Activated CD8-positive, alpha-beta memory T cell treated with anti-CD3 and anti-CD28 coated beads for 4 hours (primary cell): ENCODE data around the gene REG3G.
"Not testable (repeated sequence)": the region's sequence is repeated elsewhere in the genome, so short reads cannot be mapped to it uniquely, and the experiment has no call there.

ENCODE experiments used
- DNase-seq, 2 donors: peaks; one replicate each; pipeline ENCODE4 v3.0.0-alpha.2; 2020; ENCODE audit warnings: low read depth in 2 of 2

REG3G gene

DNA sequence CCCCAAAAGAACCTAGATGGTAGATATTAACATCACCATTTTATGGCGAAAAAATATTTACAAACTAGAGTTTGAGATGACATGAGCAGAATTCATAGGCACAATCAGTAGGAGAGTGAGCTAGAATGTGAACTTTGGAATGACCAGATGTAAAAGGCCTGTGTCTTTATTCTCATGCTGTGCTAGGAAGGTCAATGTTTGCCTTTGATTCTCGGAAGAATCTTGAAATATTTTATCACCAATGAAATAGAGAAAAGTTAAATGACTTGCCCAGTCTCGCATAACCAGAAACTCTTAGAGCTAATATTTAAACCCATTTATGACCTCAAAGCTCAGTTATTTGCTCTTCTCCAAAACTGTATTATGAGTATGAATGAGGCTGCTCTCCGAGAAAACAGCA, 9.2 kb upstream of the REG3G start:
- DNase-seq = no peak

DNA sequence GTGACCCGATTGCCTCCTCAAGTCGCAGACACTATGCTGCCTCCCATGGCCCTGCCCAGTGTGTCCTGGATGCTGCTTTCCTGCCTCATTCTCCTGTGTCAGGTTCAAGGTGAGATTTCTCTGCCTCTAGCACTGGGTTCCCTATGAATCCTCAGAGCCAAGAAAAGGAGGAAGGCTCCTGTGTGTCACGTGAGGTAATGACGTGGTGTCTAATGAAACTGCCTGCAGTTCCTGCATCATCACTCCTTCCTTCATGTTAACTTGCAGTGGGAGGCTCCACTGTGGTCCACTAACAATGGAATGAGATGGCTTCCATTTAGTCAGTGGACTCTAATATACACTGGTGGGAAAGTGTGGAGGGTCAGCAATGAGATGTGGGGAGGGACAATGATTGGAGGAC, 559 bp downstream of the REG3G start:
- no peak for DNase-seq

DNA sequence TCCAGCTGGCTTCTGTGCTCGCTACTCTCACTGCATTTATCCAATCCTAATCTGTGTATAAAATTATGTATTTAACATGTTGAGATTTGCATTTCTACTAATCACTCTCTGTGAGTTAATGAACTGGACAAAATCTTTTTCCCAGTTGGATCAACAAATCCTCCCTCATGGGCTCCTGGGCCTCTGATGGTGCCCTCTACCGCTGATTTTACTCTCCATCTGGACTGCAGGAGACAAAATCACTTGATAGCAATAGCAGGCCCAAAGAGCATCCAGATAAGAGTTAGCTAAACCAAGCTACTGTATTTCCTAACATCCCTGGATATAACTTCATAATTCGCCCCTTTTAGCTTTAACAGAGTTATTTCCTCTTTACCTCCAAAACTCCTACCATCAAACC, 14.4 kb downstream of the REG3G start:
- no peak for DNase-seq

DNA sequence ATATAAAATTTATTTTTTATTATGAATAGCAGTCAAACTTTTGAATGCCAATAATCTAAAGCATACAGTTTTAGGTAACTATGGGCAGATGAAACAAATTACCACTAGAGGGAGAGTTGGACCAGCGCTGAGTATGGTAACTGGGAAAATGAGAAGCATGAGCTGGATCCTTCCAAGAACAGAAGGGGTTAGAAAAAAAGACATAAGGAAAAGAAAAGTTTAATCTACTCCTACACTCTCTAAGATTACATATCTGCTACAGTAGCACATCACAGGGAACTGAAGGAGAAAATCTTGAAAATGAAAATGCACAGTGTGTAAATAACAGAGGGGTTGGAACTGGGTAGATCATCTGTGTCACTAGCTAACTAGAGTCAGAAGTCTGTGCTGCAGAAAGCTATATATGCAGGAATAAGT, 15.5 kb downstream of the REG3G start:
- no peak for DNase-seq

DNA sequence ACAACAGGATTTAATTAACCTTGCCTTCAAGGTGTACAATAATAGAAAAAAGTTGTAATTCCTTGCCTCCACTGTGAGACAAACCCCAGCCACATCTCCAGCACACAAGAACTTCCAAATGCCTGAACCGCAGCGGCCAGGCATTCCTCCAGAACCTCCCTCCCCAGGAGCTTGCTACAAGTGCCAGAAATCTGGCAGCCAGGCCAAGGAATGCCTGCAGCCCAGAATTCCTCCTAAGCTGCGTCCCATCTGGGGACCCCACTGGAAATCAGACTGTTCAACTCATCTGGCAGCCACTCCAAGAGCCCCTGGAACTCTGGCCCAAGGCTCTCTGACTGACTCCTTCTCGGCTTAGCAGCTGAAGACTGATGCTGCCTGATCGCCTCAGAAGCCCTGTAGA, 28.0 kb downstream of the REG3G start:
- DNase-seq = not testable (repeated sequence)

DNA sequence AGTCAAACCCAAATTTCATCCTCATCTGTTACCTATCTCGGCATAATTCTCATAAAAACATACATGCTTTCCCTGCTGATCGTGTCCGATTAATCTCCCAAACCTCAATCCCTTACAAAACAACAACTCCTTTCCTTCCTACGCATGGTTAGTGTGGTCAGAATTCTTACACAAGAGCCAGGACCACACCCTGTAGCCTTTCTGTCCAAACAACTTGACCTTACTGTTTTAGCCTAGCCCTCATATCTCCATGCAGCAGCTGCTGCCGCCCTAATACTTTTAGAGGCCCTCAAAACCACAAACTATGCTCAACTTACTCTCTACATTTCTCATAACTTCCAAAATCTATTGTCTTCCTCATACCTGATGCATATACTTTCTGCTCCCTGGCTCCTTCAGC, 29.3 kb downstream of the REG3G start:
- DNase-seq = not testable (repeated sequence)

DNA sequence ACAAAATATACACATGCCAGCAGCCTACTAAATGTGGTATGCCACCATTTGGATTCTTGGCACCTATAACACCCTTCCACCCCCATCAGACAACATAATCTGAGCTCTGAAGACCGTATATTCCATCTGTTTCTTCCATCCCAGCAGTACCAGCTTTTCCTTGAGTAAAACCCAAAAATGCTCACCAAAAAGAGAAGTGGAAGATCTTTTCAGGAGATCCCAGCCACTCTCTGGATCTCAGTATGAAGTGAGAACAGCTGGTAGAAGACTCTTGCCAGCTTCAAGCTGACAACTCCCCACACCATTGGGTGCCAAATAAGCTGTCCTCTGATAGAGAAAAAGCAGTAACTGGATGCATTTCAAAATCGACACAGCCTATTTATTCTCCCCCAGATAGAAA, 39.7 kb downstream of the REG3G start:
- no peak for DNase-seq

DNA sequence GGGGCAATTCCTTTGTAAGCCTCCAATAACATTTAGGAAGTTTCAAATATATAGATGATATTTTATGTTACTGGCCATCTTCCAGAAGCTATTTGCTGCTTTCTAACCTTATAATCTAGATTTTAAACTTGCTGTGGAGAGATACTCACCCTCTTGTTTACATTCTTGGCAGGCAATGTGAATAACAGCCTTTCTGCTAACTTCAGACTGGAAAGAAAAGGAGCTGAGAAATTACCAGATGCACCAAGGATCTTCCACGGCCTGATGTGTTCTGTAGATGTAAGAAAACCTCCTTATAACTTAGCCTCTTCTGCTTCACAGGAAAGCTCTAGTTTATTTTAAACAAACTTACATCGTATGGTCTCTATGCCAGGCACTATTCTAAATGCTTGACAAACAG, 45.6 kb downstream of the REG3G start:
- DNase-seq = no peak
